ENCODE measurements around the gene EMC9. TPM values are rescaled to one million over a fixed set of nuclear protein-coding genes. Genes with fewer than 3 reads are reported as not detected.

EMC9 gene
- total RNA-seq, 1 experiment from 2014 or later = 42.0 TPM

- TF ChIP-seq MAX (IDR thresholded peaks at IDR 0.05) (no peak), EZH2phosphoT487 (IDR thresholded peaks at IDR 0.05; ENCODE audit: borderline replicate concordance) (no peak), POLR2AphosphoS5 (IDR thresholded peaks at IDR 0.05; ENCODE audit: low read depth, low read length) (peak; percentile 71; the same call in 1 of the 2 replicates)
These were observed 5.1 kb upstream of the EMC9 start, which contains the start of gene PSME2 (continued) for GRCh38 chr14:24146453-24146977.

- peaks cover 58% of the 10 kb centered on the region for H3K79me2 ChIP-seq (ENCODE audit: insufficient read depth, low read length)
- intact Hi-C loops (cut with micrococcal nuclease) = loop anchor here (1.0 kb wide), 1 partner anchor 32 kb away; the partner anchor contains the start of genes DCAF11 and NRL
- H3K9ac ChIP-seq (ENCODE audit: low read length) = peak overlapping the region; percentile 86
- H3K4me1 ChIP-seq (ENCODE audit: control insufficient read depth in 1 of 2, insufficient read depth in 2 of 2, low read length in 2 of 2) = peaks cover 19 to 27% of the 10 kb centered on the region in 2 experiments
- H3K27me3 ChIP-seq (ENCODE audit: insufficient read depth, low read length) = no peaks in the 10 kb centered on the region
- ChIA-PET CTCF (interaction anchor here (1.3 to 3.9 kb wide), 6 partner anchors 10 to 97 kb away, joined by 3 to 19 read pairs (median 7); partner anchors contain the start of genes DCAF11, IRF9, NRL and TINF2), POLR2A (interaction anchor here (0.9 to 2.3 kb wide), 8 partner anchors 10 to 110 kb away, joined by 3 to 24 read pairs (median 7); partner anchors contain the start of genes DCAF11, IPO4, IRF9 and NRL), RAD21 (ENCODE audit: low non-redundant PET in 1 of 2, low total read pairs in 2 of 2, uncharacterized antibody in 2 of 2, unreplicated experiment in 2 of 2) (no interaction called here)
- no peak for TF ChIP-seq EGR1 (IDR thresholded peaks at IDR 0.05; ENCODE audit: low read depth)
- no peak for TF ChIP-seq YY1 (IDR thresholded peaks at IDR 0.05; ENCODE audit: extremely low read depth, insufficient replicate concordance, low read depth, low read length)
- TF ChIP-seq EZH2phosphoT487 (IDR thresholded peaks at IDR 0.05; ENCODE audit: borderline replicate concordance) = no peak
- TF ChIP-seq SP1 (IDR thresholded peaks at IDR 0.05; ENCODE audit: low read depth) = no peak
- TF ChIP-seq RAD21 (IDR thresholded peaks at IDR 0.05; ENCODE audit: low read depth) = no peak
- no peak for TF ChIP-seq FOSL1 (IDR thresholded peaks at IDR 0.05; ENCODE audit: low read depth)
- TF ChIP-seq TCF7L2 (IDR thresholded peaks at IDR 0.05; ENCODE audit: borderline replicate concordance, extremely low read depth, insufficient read depth, insufficient read length) = no peak
- no peak for TF ChIP-seq ATF3 (IDR thresholded peaks at IDR 0.05)
- TF ChIP-seq CTCF (IDR thresholded peaks at IDR 0.05 in 2 of 3, conservative IDR thresholded peaks at IDR 0.05 in 1 of 3; ENCODE audit: borderline replicate concordance in 1 of 3, insufficient read depth in 1 of 3, low read depth in 2 of 3, low read length in 2 of 3) = no peak
- TF ChIP-seq CEBPB (IDR thresholded peaks at IDR 0.05; ENCODE audit: low read depth) = no peak
- no peak for TF ChIP-seq REST (IDR thresholded peaks at IDR 0.05; ENCODE audit: low read depth)
- TF ChIP-seq ZFX (IDR thresholded peaks at IDR 0.05) = no peak
- no peak for TF ChIP-seq SIN3A (IDR thresholded peaks at IDR 0.05; ENCODE audit: low read depth)
- peak overlapping the region; percentile 83 for H3K27ac ChIP-seq (ENCODE audit: low read depth, low read length)
- no peaks in the 10 kb centered on the region for H4K20me1 ChIP-seq (ENCODE audit: insufficient read depth)
- DNase-seq (ENCODE audit: low read depth, low spot score) (no peak), ATAC-seq (no peak)
- peak overlapping the region; percentile 97 to 99 for H3K4me3 ChIP-seq (replicated peaks in 1 of 2; ENCODE audit: low read depth in 1 of 2, low read length in 2 of 2)
- no peak overlapping the region for H2AFZ ChIP-seq (ENCODE audit: low read depth, low read length, poor library complexity, severe bottlenecking)
- no TSS peak for BruUV-seq (replicated peaks)
- H3K9me3 ChIP-seq (ENCODE audit: control insufficient read depth in 1 of 2, insufficient read depth in 1 of 2, low read depth in 1 of 2, low read length in 2 of 2) = no peaks in the 10 kb centered on the region
- peak overlapping the region; percentile 92 for H3K4me2 ChIP-seq (ENCODE audit: low read length)
- peaks cover 22 to 25% of the 10 kb centered on the region in 2 experiments; a peak in 3 of 4 replicates for H3K36me3 ChIP-seq (ENCODE audit: control insufficient read depth in 1 of 2, insufficient read depth in 2 of 2, low read length in 2 of 2)
- H3K9me2 ChIP-seq (ENCODE audit: insufficient read depth) = no peaks in the 10 kb centered on the region
These were observed 4.5 kb upstream of the EMC9 start for GRCh38 chr14:24145690-24146452.
